Chondrocyte (in vitro differentiated cells): ENCODE data around the gene TBL2. TPM values are rescaled to one million over a fixed set of nuclear protein-coding genes. Genes with fewer than 3 reads are reported as not detected.
A peak's percentile ranks its signal among the peaks of the same experiment; 100 is the strongest.
"Not testable (repeated sequence)": the region's sequence is repeated elsewhere in the genome, so short reads cannot be mapped to it uniquely, and the experiment has no call there.

Experiments used
- DNase-seq: peaks from one replicate; pipeline ENCODE4 v3.0.0; 2021; ENCODE audit warnings: mixed read lengths, low spot score
- H3K27ac Mint-ChIP-seq: one replicate; pipeline ENCODE4 v1.8.0; 2021; ENCODE audit warnings: mild to moderate bottlenecking, moderate library complexity, mixed read lengths; ENCODE audit not compliant: unreplicated experiment
- H3K27me3 Mint-ChIP-seq: 2 replicates; pipeline ENCODE4 v1.8.0; 2021; ENCODE audit warnings: low read depth, mixed read lengths
- H3K36me3 Mint-ChIP-seq: 2 replicates; pipeline ENCODE4 v1.8.0; 2021; ENCODE audit warnings: low read depth, mixed read lengths
- H3K4me1 Mint-ChIP-seq: 2 replicates; pipeline ENCODE4 v1.8.0; 2021; ENCODE audit warnings: low read depth, mild to moderate bottlenecking, mixed read lengths
- H3K4me3 Mint-ChIP-seq: one replicate; pipeline ENCODE4 v1.8.0; 2021; ENCODE audit warnings: mild to moderate bottlenecking, moderate library complexity, mixed read lengths; ENCODE audit not compliant: unreplicated experiment
- H3K9me3 Mint-ChIP-seq: 2 replicates; pipeline ENCODE4 v1.8.0; 2021; ENCODE audit warnings: low read depth, mixed read lengths
- total RNA-seq: library from RNA; stranded (reverse); gene quantifications from 3 replicates; pipeline ENCODE4 v1.2.1, GENCODE V29; 2021
- TF ChIP-seq, protein P1 (sequence below): fragments of 200-600 bp; sonication (generic); IDR thresholded peaks from 2 replicates; pipeline ENCODE4 v1.5.0; 2021; ENCODE audit warnings: antibody characterized with exemption, mild to moderate bottlenecking, moderate library complexity

Gene TBL2
- total RNA-seq, 1 donor from 2014 or later: 50.4 TPM

DNA sequence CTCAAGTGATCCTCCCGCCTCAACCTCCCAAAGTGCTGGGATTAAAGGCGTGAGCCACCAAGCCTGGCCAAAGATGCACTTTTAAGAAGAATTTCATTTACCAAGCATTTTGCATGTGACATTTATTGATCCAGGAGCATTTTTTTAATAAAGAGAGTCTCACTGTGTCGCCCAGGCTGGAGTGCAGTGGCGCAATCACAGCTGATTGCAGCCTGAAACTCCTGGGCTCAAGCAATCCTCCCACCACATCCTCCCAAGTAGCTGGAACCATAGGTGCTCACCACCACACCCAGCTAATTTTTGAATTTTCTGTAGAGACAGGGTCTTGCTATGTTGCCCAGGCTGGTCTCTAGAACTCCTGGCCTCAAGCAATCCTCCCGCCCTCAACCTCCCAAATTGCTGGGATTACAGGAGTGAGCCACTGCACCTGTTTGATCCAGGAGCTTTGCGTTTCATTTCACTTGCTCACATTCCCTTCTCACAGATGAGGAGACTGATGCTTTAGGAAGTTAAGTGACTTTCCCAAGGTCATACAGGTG lies 4.4 kb upstream of the TBL2 start:
- H3K36me3 Mint-ChIP-seq: no peaks in the 10 kb centered on the region
- H3K27me3 Mint-ChIP-seq: no peaks in the 10 kb centered on the region
- no peak overlapping the region for H3K4me3 Mint-ChIP-seq
- no peak overlapping the region for H3K27ac Mint-ChIP-seq
- H3K4me1 Mint-ChIP-seq: peaks cover 11% of the 10 kb centered on the region
- no peak for DNase-seq
- no peaks in the 10 kb centered on the region for H3K9me3 Mint-ChIP-seq
- TF ChIP-seq, protein P1, sequence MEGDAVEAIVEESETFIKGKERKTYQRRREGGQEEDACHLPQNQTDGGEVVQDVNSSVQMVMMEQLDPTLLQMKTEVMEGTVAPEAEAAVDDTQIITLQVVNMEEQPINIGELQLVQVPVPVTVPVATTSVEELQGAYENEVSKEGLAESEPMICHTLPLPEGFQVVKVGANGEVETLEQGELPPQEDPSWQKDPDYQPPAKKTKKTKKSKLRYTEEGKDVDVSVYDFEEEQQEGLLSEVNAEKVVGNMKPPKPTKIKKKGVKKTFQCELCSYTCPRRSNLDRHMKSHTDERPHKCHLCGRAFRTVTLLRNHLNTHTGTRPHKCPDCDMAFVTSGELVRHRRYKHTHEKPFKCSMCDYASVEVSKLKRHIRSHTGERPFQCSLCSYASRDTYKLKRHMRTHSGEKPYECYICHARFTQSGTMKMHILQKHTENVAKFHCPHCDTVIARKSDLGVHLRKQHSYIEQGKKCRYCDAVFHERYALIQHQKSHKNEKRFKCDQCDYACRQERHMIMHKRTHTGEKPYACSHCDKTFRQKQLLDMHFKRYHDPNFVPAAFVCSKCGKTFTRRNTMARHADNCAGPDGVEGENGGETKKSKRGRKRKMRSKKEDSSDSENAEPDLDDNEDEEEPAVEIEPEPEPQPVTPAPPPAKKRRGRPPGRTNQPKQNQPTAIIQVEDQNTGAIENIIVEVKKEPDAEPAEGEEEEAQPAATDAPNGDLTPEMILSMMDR: no peak

GRCh38 chr7:73581006-73581405 lies 2.6 kb upstream of the TBL2 start:
- H3K4me1 Mint-ChIP-seq: peaks cover 26% of the 10 kb centered on the region
- H3K27ac Mint-ChIP-seq, H3K4me3 Mint-ChIP-seq, DNase-seq, H3K36me3 Mint-ChIP-seq, H3K27me3 Mint-ChIP-seq, H3K9me3 Mint-ChIP-seq: not testable (repeated sequence)

- no peak for DNase-seq
- Mint-ChIP-seq H3K36me3 (peaks cover 9% of the 10 kb centered on the region), H3K27me3 (no peaks in the 10 kb centered on the region), H3K4me1 (peaks cover 26% of the 10 kb centered on the region), H3K4me3 (peak overlapping the region; percentile 81), H3K9me3 (no peaks in the 10 kb centered on the region), H3K27ac (peak overlapping the region; percentile 72)
- TF ChIP-seq, protein P1: no peak
These were observed 595 bp downstream of the TBL2 start for GRCh38 chr7:73577627-73578341.

DNA sequence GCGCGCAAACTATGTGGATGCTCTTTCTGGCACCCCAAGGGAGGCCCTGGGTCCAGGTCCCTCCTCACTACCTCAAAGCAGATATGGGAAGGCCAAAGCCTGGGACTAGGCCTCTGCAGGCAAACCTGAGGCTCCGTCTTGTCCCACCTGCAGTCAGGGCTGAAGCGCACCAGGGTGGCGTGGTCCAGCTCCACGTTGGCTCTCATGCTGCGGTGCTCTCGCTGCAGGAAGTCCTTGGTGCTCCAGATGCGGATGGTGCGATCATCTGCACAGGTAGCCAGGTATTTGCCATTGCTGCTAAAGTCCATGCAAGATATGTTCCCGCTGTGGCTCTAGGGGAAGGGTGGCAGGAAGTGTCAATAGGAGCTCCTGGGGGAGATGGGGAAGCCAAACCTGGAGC lies 4.6 kb downstream of the TBL2 start:
- TF ChIP-seq, protein P1: no peak
- H3K27me3 Mint-ChIP-seq: no peaks in the 10 kb centered on the region
- H3K36me3 Mint-ChIP-seq: peaks cover 38% of the 10 kb centered on the region
- no peaks in the 10 kb centered on the region for H3K9me3 Mint-ChIP-seq
- peaks cover 21% of the 10 kb centered on the region for H3K4me1 Mint-ChIP-seq
- no peak for DNase-seq
- no peak overlapping the region for H3K27ac Mint-ChIP-seq
- H3K4me3 Mint-ChIP-seq: no peak overlapping the region

DNA sequence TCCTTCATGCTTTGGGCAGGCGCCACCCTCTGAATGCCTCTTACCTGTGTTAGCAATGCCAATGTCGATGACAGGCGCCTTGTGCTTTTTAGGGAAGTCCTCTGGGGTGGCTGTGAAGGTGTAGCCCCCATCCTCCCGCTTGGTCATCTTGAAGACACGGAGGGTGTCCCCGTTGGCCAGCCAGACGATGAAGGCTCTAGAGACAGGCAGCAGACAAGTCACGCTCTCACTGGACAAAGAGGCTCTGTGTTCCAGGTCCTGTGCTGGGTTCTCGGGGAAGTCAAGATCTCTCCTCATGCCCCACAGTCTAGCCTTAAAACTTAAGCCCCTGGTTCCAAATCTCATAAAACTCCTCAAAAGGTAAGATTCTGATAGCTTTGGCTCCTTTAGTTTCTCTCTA lies 5.1 kb downstream of the TBL2 start:
- Mint-ChIP-seq H3K27me3 (no peaks in the 10 kb centered on the region), H3K4me1 (peaks cover 19% of the 10 kb centered on the region), H3K4me3 (no peak overlapping the region), H3K9me3 (no peaks in the 10 kb centered on the region), H3K27ac (no peak overlapping the region), H3K36me3 (peaks cover 38% of the 10 kb centered on the region)
- TF ChIP-seq, protein P1: no peak
- no peak for DNase-seq

- H3K27ac Mint-ChIP-seq: no peak overlapping the region
- H3K9me3 Mint-ChIP-seq: no peaks in the 10 kb centered on the region
- H3K4me1 Mint-ChIP-seq: peaks cover 18% of the 10 kb centered on the region
- TF ChIP-seq, protein P1: no peak
- no peaks in the 10 kb centered on the region for H3K27me3 Mint-ChIP-seq
- H3K36me3 Mint-ChIP-seq: peaks cover 38% of the 10 kb centered on the region
- no peak for DNase-seq
- H3K4me3 Mint-ChIP-seq: no peak overlapping the region
These were observed 5.6 kb downstream of the TBL2 start for GRCh38 chr7:73572767-73573186.
